ENCODE results near the gene RIBC2.

DNA sequence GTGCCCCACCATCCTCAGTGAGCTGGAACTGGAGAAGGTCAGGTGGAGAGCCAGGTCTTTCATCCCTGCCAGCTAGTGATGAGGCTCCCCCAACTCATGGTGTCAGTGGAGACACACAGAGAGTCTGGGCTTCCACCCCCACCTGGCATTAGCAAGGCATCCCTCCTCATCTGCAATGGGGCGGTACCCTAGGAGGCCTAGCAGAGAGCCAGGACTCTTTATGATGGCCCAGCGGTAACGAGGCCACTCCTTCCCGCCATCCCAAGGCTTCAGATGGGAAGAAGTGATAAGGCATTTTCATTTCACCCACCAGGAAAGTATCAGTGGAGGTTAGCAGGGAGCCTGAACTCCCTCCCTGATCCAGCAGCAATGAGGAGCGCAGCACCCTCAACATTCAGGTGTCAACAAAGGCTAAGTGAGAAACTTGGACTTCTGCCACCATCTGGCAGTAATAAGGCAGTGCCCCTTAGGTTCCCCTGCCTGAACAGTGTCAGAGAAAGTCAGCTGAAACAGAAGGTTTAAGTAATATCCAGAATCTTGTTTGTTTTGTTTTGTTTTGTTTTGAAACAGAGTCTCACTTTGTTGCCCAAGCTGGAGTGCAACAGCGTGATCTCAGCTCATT lies 48.7 kb downstream of the RIBC2 start:
- TF ChIP-seq, protein P1, sequence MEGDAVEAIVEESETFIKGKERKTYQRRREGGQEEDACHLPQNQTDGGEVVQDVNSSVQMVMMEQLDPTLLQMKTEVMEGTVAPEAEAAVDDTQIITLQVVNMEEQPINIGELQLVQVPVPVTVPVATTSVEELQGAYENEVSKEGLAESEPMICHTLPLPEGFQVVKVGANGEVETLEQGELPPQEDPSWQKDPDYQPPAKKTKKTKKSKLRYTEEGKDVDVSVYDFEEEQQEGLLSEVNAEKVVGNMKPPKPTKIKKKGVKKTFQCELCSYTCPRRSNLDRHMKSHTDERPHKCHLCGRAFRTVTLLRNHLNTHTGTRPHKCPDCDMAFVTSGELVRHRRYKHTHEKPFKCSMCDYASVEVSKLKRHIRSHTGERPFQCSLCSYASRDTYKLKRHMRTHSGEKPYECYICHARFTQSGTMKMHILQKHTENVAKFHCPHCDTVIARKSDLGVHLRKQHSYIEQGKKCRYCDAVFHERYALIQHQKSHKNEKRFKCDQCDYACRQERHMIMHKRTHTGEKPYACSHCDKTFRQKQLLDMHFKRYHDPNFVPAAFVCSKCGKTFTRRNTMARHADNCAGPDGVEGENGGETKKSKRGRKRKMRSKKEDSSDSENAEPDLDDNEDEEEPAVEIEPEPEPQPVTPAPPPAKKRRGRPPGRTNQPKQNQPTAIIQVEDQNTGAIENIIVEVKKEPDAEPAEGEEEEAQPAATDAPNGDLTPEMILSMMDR (IDR thresholded peaks at IDR 0.05) = no peak
- no peak for TF ChIP-seq SIN3A (IDR thresholded peaks at IDR 0.05; ENCODE audit: borderline replicate concordance, insufficient read depth, low read depth, low read length)

Data from Panc1 (cell line).